HTERT RPE-1 (cell line): Measurements from ENCODE around the gene ABAT.
"Not testable (repeated sequence)": the region's sequence is repeated elsewhere in the genome, so short reads cannot be mapped to it uniquely, and the experiment has no call there.

Experiments used
- in situ Hi-C: fragments of 300-500 bp; cut with MboI; formaldehyde crosslinking; loops from 4 replicates; pipeline ENCODE4 v1.14.3; 2020; ENCODE audit warnings: low sequenced_read_pairs

Gene ABAT

DNA sequence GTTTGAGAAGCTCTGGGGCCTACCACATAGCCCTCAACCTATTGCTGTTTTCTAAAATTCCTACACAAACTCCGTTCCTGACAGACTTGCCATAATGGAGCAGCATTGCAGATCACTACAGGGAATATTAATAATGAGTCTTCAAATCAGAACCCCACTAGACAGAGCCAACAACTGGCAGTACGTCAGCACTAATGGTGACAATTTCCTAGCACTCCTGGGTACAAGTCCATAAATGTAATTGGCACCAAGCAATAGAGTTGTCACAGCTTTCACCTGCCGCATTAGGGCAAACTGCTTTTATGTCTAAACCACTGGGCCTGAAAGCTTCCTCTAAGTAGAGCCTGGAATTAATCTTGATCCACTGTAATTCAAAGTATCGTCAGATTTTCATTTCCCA, 25.5 kb upstream of the ABAT start:
- in situ Hi-C loops = no loop called here

GRCh38 chr16:8649829-8650554, 24.4 kb upstream of the ABAT start:
- in situ Hi-C loops = no loop called here

- in situ Hi-C loops = not testable (repeated sequence)
These were observed 22.5 kb upstream of the ABAT start for GRCh38 chr16:8651958-8652357.

- in situ Hi-C loops = no loop called here
These were observed 19.2 kb upstream of the ABAT start for GRCh38 chr16:8655184-8655717.

GRCh38 chr16:8656376-8656775, 18.0 kb upstream of the ABAT start:
- in situ Hi-C loops = no loop called here

DNA sequence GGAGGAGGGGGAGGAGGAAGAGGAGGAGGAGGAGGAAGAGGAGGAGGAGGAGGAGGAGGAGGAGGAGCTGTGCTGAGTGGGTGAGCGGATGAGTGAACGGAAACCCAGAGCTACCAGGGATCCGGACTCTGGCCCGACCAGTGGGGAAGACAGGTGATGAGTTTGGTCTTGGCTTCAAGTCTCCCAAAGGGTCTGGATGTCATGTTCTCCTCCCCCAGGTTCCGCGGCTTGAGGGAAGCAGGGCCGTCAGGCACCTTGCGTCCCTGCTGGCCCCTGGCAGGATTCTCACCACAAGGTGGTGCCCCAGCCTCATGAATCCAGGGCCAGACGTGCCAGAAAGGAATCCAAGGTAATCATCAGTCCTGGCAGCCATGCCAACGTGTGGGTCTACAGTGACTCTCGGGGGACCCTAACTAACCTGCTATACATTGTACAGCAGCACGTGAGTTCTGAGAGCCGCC, 13.5 kb upstream of the ABAT start:
- in situ Hi-C loops = no loop called here

GRCh38 chr16:8661703-8662102, 12.7 kb upstream of the ABAT start:
- in situ Hi-C loops = no loop called here

- in situ Hi-C loops = no loop called here
These were observed 11.0 kb upstream of the ABAT start for GRCh38 chr16:8663192-8664089.

DNA sequence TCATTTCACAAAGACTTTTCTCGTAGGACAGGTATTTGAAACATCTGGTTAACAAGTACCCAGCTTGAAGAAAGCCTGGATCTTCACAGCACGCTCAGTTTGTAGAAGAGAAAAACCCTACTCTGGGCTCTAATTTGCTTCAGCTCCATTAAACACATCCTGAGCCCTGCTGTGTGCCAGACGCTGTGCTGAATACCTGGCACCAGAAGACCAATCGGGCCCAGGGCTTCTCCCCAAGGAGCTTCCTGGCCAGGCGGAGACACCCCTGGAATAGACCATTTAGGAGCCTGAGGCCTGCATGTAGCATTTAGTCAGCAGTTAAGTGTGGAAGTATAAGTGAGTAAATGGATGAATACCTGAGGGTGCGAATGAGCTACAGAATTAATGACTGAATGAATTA, 8.9 kb upstream of the ABAT start:
- in situ Hi-C loops = no loop called here

DNA sequence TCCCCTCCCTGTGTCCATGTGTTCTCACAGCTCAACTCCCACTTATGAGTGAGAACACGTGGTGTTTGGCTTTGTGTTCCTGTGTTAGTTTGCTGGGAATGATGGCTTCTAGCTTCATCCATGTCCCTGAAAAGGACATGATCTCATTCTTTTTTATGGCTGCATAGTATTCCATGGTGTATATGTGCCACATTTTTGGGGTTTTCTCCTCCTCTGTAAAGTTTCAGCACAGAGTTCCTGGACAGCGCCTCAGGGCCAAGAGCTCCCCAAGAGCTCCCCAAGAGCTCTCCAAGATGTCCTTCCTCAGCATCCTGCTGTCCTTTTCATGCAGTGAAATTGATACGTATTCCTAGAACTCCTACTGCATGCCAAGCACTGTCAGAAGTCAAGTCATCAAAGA, 6.9 kb upstream of the ABAT start:
- in situ Hi-C loops = no loop called here

- in situ Hi-C loops = no loop called here
These were observed 6.3 kb upstream of the ABAT start for GRCh38 chr16:8668113-8668512.

DNA sequence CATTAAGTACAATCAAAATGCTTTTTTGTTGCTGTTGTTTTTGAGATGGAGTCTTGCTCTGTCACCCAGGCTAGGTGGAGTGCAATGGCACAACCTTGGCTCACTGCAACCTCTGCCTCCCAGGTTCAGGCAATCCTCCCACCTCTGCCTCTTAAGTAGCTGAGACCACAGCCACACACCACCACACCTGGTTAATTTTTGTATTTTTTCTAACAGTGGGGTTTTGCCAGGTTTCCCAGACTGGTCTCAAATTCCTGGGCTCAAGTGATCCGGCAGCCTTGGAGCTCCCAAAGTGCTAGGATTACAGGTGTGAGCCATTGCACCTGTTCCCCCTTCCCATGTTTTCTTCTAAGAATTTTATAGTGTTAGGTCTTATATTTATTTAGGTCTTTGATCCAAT, 4.9 kb upstream of the ABAT start:
- in situ Hi-C loops = no loop called here

DNA sequence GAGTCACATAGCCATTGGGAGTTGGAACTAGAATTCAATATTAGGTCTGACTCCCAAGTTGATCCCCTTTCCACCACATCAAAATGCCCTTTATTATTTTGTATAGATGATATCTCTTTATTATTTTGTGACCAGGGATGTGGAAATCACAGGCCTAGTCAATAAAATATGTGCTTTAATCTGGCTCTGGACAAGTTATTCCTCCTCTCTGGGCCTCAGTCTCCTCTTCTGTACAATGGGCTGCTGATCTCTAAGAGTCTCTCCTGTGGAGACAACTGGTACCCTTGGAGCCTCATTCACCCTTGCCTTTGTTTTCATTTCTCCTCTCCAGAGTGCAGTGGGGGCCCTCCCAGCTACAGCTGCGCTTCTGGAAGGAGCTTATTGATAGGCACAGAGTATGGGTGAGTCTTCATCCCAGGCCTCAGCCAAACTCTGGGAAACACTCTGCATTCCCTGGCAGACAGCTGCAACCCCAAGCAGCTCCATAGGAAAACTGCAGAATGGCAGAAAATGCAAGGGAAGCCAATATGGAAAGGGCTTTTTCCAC, 4.3 kb upstream of the ABAT start:
- in situ Hi-C loops = no loop called here

- in situ Hi-C loops = no loop called here
These were observed 605 bp upstream of the ABAT start for GRCh38 chr16:8673611-8674412.

DNA sequence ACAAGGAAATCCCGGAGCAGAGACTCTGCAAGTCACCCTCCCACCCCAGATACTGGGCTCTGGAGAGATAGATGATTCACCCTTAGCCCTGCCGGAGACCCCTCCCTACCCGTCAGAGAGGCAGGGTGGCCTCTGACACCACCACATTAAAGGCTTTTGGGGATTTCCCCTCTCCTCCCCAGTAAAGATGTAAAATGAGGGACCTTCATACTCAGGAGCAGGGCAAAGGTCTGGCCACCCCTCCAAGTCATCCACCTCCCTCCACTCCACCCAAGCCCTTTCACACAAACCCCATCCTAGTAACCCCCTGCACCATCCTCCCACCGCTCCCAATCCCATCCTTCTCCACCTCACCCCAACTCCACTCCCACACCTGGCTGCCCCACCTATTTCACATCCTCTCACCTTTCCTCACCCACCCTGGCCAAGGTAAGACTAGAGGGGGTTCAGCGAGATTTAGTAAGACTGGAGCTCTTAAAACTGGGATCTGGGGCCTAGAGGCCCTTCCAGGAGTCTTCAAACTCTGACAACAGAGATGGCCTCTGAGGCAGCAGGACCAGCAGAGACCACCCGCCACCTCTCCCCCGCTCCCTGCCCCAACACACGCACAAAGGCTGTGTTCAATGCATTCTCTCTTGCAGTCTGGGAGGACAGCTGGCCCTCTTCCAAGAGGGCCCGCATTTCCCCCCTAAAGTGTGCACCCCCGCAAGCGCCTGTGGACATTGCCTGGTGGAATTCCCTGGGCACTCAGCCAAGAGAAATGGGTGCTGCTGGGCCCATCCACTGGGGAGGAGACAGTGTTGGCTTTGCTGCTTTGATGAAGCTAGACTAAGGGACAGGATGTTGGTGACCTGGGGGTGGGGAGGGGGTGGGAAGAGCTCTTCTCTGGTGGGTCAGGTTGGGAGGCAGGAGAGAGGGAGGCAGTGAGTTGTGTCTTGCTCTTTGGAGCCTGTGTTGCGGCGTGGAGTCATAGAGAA, 1.1 kb downstream of the ABAT start:
- in situ Hi-C loops = no loop called here

DNA sequence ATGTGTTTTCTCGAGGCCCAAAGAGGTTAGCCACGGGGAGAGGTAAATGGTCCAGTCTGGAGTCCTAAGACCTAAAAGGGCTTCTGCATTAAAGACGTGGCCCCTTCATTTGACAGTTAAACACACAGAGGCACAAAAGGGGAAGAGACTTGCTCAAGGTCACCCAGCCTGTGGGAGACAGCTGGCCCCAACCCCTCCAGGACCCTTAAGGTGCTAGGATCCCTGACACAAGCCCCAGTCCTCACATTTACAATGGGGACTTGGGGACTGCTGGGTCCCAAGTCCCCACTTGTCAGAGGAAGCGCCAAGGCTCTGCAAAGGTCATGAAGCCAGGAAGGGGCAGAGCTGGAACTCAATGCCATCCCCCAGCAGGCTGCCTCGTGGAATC, 1.7 kb downstream of the ABAT start:
- in situ Hi-C loops = no loop called here

- in situ Hi-C loops = no loop called here
These were observed 2.4 kb downstream of the ABAT start for GRCh38 chr16:8676737-8677375.

GRCh38 chr16:8677481-8677880, 3.1 kb downstream of the ABAT start:
- in situ Hi-C loops = no loop called here
